ENCODE measurements around the gene FAIM2.

GRCh38 chr12:49865782-49866135, 37.9 kb downstream of the FAIM2 start:
- TF ChIP-seq POLR2A (IDR thresholded peaks at IDR 0.05) (no peak), CTCF (IDR thresholded peaks at IDR 0.05) (no peak)
